MM.1S (cell line): Measurements from ENCODE around the gene RELN.
A peak's percentile ranks its signal among the peaks of the same experiment; 100 is the strongest.

Experiments used
- DNase-seq: peaks from one replicate; pipeline ENCODE4 v3.0.0-alpha.2; 2015
- H2AFZ ChIP-seq: fragments of 300-600 bp; sonication (generic); 2 replicates; pipeline ENCODE4 v1.6.0; 2016; ENCODE audit warnings: antibody characterized with exemption, low read length
- H3F3A ChIP-seq: fragments of 300-600 bp; sonication (generic); 2 replicates; pipeline ENCODE4 v1.6.1; 2016; ENCODE audit warnings: mild to moderate bottlenecking, antibody characterized with exemption, low read length, moderate library complexity, mixed read lengths; ENCODE audit not compliant: insufficient read depth
- H3K27ac ChIP-seq: fragments of 300-600 bp; sonication (generic); 2 replicates; pipeline ENCODE4 v1.5.1; 2016; ENCODE audit warnings: mild to moderate bottlenecking, low read length
- H3K27me3 ChIP-seq: fragments of 300-600 bp; sonication (generic); replicated peaks from 2 replicates; pipeline ENCODE4 v1.6.0; 2016; ENCODE audit warnings: low read length; ENCODE audit not compliant: insufficient read depth
- H3K36me3 ChIP-seq: fragments of 300-600 bp; sonication (generic); replicated peaks from 2 replicates; pipeline ENCODE4 v1.6.1; 2016; ENCODE audit warnings: mild to moderate bottlenecking, low read length, mixed read lengths; ENCODE audit not compliant: insufficient read depth
- H3K4me1 ChIP-seq: fragments of 300-600 bp; sonication (generic); 2 replicates; pipeline ENCODE4 v1.6.1; 2016; ENCODE audit warnings: low read length, mixed read lengths
- H3K4me2 ChIP-seq: fragments of 300-600 bp; sonication (generic); 2 replicates; pipeline ENCODE4 v1.6.0; 2016; ENCODE audit warnings: low read depth, low read length
- H3K4me3 ChIP-seq: fragments of 300-600 bp; sonication (generic); 2 replicates; pipeline ENCODE4 v1.5.1; 2016; ENCODE audit warnings: low read length, mixed read lengths
- H3K79me2 ChIP-seq: fragments of 300-600 bp; sonication (generic); 2 replicates; pipeline ENCODE4 v1.6.1; 2016; ENCODE audit warnings: mixed run types, low read length, mixed read lengths
- H3K9ac ChIP-seq: fragments of 300-600 bp; sonication (generic); 2 replicates; pipeline ENCODE4 v1.6.1; 2016; ENCODE audit warnings: low read length, mixed read lengths
- H3K9me2 ChIP-seq: fragments of 300-600 bp; sonication (generic); replicated peaks from 2 replicates; pipeline ENCODE4 v1.6.1; 2016; ENCODE audit warnings: mild to moderate bottlenecking, low read length, mixed read lengths; ENCODE audit not compliant: insufficient read depth
- H3K9me3 ChIP-seq: fragments of 300-600 bp; sonication (generic); replicated peaks from 2 replicates; pipeline ENCODE4 v1.6.1; 2016; ENCODE audit warnings: mild to moderate bottlenecking, low read length, mixed read lengths; ENCODE audit not compliant: insufficient read depth
- H4K20me1 ChIP-seq: fragments of 300-600 bp; sonication (generic); 2 replicates; pipeline ENCODE4 v1.6.1; 2016; ENCODE audit warnings: mild to moderate bottlenecking, low read length, moderate library complexity, mixed read lengths; ENCODE audit not compliant: insufficient read depth
- EZH2 ChIP-seq: fragments of 300-600 bp; sonication (generic); optimal IDR thresholded peaks from 2 replicates; pipeline ENCODE3; 2017; ENCODE audit warnings: low read depth, mild to moderate bottlenecking, antibody characterized with exemption, low read length, mixed read lengths
- EZH2phosphoT487 ChIP-seq: fragments of 300-600 bp; sonication (generic); IDR thresholded peaks from 2 replicates; pipeline ENCODE4 v1.6.1; 2018; ENCODE audit warnings: antibody characterized with exemption, low read length
- TF ChIP-seq, protein P1 (sequence below): fragments of 300-600 bp; sonication (generic); IDR thresholded peaks from 2 replicates; pipeline ENCODE4 v1.5.1; 2016; ENCODE audit warnings: antibody characterized with exemption, low read length, mixed read lengths

RELN gene

DNA sequence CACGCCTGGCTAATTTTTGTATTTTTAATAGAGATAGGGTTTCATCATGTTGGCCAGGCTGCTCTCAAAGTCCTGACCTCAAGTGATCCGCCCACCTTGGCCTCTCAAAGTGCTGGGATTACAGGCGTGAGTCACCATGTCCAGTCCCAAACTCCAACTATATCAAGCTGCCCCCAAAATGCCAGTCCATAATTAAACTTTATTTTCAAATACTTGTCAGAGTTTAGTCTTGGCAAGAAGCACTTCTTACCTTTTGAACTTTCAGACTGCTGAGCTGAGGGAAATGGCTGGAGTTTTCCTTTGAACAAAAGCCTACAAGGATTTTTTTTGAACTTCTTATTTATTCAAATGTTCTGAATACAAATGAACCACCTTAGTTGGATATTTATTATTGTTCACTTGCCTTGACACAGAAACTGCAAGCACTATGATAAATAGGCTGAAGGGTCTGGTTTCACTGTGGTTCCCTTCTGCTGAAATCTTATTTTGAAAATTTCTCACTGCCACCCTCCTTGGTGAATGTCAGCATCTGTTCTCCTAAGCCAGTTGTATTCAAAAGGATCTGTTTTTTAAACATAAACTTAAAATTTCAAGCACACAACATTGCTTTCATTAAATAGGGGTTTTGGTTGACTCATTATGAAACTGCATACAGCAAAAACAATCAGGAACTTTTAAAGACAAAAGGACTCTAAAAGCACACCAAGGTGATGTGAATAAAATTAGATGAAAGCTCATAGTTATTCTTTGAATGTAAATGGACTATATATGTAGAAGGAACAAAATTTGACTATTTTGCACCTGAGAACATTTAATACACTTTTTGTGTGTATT is 441.8 kb downstream of the RELN start:
- Histone ChIP-seq H3K9ac (no peak overlapping the region), H3K4me2 (no peak overlapping the region), H3K27me3 (no peaks in the 10 kb centered on the region), H2AFZ (no peak overlapping the region), H3K79me2 (no peaks in the 10 kb centered on the region), H3K36me3 (no peaks in the 10 kb centered on the region), H3K4me3 (no peak overlapping the region), H3F3A (no peaks in the 10 kb centered on the region), H3K4me1 (no peaks in the 10 kb centered on the region), H3K9me3 (no peaks in the 10 kb centered on the region), H3K27ac (0 out of 2 replicates have a peak overlapping the region, but pooled peaks have one; percentile 10), H4K20me1 (no peaks in the 10 kb centered on the region), H3K9me2 (no peaks in the 10 kb centered on the region)
- TF ChIP-seq, protein P1, sequence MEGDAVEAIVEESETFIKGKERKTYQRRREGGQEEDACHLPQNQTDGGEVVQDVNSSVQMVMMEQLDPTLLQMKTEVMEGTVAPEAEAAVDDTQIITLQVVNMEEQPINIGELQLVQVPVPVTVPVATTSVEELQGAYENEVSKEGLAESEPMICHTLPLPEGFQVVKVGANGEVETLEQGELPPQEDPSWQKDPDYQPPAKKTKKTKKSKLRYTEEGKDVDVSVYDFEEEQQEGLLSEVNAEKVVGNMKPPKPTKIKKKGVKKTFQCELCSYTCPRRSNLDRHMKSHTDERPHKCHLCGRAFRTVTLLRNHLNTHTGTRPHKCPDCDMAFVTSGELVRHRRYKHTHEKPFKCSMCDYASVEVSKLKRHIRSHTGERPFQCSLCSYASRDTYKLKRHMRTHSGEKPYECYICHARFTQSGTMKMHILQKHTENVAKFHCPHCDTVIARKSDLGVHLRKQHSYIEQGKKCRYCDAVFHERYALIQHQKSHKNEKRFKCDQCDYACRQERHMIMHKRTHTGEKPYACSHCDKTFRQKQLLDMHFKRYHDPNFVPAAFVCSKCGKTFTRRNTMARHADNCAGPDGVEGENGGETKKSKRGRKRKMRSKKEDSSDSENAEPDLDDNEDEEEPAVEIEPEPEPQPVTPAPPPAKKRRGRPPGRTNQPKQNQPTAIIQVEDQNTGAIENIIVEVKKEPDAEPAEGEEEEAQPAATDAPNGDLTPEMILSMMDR = no peak
- TF ChIP-seq EZH2phosphoT487 (no peak), EZH2 (no peak)
- DNase-seq = peak; percentile 11

DNA sequence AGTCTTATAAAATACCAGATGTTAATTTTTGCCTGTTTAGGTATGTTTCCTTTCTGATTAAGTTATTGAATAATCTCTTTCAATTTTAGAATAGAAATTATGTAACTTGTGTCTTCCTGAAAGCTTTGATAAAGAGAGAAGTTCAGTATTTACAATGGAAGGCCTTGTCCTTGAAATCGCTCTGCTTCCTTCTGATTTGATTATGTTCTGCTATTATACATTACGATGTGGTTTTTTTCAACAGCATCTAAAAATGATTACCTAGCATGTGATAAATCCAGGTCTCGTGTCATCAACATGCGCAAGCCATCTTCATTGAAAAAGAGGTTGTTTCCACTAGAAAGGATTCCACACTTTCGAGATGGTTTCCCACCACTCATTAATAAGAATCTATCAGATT is 447.0 kb downstream of the RELN start:
- no peak overlapping the region for H3K27ac ChIP-seq

DNA sequence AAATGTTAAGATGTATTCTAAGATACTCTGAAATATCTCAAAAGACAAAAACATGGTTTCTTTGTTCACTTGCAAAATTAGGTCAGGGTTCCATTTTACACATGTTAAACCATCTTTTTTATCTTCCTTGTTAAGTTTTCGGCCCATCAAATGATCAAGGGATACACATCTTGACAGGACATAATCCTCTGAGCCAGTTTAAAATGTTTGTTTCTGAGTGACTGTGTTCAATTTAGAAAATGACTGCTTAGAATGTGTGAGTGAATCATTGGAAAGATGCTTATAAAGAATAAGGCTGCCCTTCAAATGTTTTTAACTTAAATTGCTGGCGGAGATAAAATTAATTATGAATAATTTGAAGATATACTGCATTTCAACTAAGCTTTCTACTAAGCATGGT is 447.5 kb downstream of the RELN start:
- Histone ChIP-seq H3K4me1 (no peaks in the 10 kb centered on the region), H3F3A (no peaks in the 10 kb centered on the region), H4K20me1 (no peaks in the 10 kb centered on the region), H3K36me3 (no peaks in the 10 kb centered on the region), H3K9me2 (no peaks in the 10 kb centered on the region), H3K4me3 (no peak overlapping the region), H3K27me3 (no peaks in the 10 kb centered on the region), H3K9ac (no peak overlapping the region), H3K9me3 (no peaks in the 10 kb centered on the region), H2AFZ (no peak overlapping the region), H3K79me2 (no peaks in the 10 kb centered on the region), H3K27ac (no peak overlapping the region), H3K4me2 (no peak overlapping the region)
- no peak for TF ChIP-seq EZH2phosphoT487
- TF ChIP-seq, protein P1 = no peak
- DNase-seq = no peak

More for the DNA sequence above, 447.0 kb downstream of the RELN start:
- H3K4me1 ChIP-seq = no peaks in the 10 kb centered on the region
- H3K4me2 ChIP-seq = no peak overlapping the region
- no peak overlapping the region for H3K9ac ChIP-seq
- H2AFZ ChIP-seq = no peak overlapping the region
- no peaks in the 10 kb centered on the region for H3F3A ChIP-seq
- TF ChIP-seq EZH2 (no peak), EZH2phosphoT487 (no peak)
- TF ChIP-seq, protein P1 = no peak
- no peaks in the 10 kb centered on the region for H3K79me2 ChIP-seq
- H3K4me3 ChIP-seq = no peak overlapping the region
- DNase-seq = no peak
- H3K27me3 ChIP-seq = no peaks in the 10 kb centered on the region
- no peaks in the 10 kb centered on the region for H4K20me1 ChIP-seq
- no peaks in the 10 kb centered on the region for H3K9me3 ChIP-seq
- no peaks in the 10 kb centered on the region for H3K9me2 ChIP-seq
- H3K36me3 ChIP-seq = no peaks in the 10 kb centered on the region
